Measurements from ENCODE around the gene PAPOLB.
"Not testable (repeated sequence)": the region's sequence is repeated elsewhere in the genome, so short reads cannot be mapped to it uniquely, and the experiment has no call there.

PAPOLB gene

DNA sequence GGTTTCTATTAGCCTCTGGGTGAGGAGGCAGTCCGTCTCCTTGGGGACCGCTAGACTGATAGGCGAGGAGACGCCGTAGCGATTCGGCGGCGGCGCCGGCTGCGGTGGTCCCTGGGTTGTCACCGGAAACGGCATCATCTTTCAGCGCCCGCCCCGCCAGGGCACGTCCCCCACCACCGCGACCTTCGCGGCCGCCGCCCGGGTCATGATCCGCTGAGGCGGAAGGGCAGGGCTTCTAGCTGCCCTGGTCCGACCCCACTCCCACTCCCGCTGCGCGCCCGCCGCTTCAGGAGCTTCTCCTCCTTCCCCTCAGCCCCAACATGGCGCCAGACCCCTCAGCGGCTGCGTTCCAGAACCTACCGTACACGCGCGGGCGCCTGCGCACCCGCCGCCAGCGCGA, at the start of gene PAPOLB:
PAPOLB (minus strand) TSS at position 358 of the 400 bp plus-strand sequence; CDS start at position 138, 220 bp downstream.
- DNase-seq, result peak in 1 of 2 donors; percentile 45

DNA sequence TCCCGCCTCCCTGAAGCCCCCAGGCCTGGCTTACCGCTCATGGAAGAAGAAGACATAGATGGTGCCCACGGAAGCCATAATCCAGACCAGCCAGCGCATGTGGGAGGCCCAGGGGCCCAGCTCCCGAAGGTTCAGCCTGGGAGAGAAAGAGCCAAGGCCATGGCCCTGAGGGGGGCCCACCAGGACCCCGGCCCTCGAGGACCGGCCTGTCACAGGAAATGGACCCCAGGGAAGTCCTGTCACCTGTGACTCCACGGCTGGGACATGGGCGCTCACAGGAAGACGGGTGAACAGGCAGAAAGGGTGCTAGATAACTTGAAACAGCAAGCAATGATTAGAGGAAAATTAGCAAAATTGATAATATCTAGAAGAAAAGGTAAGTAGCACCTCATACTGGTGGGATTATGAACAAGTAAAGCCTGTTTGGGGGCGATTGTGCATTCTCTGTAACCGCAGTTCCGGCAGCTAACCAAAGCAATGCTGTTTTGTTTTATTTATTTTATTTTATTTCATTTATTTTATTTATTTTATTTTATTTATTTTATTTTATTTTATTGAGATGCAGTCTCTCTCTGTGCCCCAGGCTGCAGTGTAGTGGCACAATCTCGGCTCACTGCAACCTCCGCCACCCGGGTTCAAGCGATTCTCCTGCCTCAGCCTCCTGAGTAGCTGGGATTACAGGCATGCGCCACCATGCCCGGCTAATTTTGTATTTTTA, 49.4 kb upstream of the PAPOLB start:
- no peak for DNase-seq

DNA sequence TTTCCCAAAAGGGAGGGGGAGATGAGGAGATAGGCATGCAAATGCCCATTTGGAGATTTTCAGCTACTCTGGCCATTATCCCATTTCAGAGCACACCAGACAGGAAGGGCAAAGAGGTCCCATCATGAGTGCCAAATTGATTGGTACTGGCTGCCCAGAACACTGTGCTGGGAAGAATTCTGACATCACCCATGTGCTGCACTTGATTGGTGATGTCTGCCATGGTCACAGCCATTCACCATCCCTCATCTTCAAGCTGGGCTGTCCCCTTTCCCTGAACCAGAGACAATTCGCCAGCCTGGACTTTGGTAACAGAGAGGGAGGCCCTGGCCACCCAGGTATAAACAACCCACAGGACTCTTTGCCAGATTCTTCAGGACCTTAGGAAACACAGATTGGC, 44.9 kb upstream of the PAPOLB start:
- no peak for DNase-seq

DNA sequence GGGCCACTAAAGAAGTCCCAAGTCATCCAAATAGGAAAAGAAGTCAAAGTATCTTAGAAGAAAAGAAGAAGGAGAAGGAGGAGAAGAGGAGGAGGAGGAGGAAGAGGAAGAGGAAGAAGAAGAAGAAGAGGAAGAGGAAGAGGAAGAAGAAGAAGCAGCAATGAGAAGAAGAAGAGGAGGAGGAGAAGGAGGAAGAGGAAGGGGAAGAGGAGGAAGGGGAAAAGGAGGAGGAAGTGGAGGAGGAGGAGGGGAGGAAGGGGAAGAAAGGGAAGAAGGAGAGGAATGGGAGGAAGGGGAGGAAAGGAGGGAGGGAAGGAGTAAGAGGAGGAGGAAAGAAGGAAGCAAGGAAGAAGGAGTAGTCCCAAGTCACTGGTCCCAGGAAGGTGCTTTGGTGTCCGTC, 43.3 kb upstream of the PAPOLB start:
- no peak for DNase-seq

DNA sequence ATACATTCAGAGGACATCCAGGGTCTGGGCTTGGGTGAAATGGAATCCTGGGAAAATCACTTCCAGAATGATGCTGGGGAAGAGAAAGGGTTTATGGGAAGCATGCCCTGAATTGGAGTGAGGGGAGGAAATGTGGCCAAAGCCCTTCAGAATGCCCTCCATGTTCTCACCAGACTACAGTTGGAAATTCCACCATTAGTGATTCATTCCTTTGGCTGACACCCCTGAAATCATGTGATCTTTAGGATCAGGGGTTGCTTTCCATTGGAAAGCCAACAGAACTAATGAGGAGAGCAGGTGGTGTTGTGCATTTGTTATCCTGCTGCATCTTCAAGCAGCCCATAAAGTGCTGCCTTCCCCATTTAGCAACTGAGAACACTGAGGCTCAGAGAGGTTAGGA, 42.5 kb upstream of the PAPOLB start:
- no peak for DNase-seq

DNA sequence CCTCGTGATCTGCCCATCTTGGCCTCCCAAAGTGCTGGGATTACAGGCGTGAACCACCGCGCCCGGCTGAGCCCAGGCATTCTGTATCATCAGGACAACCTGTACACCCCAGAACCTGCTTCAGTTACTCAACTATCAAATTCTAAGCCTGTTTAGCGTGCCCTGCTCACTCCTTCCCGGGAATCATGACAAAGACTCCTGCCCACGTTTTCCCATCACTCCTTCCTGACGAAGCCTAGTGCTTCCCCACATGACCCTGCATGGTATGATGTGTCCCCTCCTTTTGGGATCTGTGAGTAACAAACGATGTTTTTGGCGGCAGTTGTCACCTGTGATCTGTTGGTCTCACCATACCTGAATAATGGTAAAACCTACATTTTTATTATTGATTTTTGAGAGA, 33.9 kb upstream of the PAPOLB start:
- DNase-seq, result no peak

DNA sequence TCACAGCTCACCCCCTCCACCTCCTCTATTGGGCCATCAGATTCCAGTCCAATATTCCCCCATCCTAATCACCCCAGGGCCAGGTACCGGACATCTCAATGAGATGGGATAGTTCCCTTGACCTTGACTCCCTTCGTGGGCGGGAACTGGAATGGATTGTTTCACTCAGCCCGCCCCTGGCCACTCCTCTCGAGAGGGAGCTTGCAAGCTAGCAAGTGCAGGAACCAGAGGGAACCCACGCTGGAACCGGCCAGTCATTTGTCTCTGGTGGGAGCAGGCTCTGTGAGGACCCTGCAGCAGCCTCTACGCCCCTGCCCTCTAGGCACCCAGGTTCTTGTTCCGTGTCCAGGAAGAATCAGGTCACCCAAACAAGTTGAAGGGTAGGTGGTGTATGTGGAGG, 32.7 kb upstream of the PAPOLB start:
- DNase-seq, result no peak

DNA sequence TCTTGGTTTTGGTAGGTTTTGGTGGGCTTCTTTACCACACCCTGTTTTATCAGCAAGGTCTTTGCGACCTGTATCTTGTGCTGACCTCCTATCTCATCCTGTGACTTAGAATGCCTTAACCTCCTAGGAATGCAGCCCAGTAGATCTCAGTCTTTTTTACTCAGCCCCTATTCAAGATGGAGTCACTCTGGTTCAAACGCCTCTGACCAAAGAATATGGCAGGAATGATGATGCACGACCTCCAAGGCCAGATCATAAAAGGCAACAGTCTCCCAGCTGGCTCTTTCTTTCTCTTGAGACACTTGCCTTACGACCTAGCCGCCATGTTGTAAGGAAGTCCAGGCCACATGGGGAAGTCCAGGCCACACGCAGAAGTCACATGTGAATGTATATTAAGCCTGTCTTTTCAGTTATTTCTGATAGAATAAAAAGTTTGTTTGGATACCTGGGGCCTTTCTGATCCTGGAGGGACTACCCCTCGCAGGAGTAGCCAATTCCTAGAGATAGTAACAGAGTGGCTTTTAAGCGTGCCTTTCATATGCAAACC, 32.2 kb upstream of the PAPOLB start:
- no peak for DNase-seq

DNA sequence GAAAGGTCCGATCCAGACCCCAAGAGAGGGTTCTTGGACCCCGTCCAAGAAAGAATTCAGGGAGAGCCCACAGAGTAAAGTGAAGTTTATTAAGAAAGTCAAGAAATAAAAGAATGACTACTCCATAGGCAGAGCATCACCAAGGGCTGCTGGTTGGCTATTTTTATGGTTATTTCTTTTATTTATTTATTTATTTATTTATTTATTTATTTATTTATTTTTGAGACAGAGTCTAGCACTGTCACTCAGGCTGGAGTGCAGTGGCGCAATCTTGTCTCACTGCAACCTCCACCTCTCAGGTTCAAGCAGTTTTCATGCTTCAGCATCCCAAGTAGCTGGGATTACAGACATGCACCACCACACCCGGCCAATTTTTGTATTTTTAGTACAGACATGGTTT, 31.4 kb upstream of the PAPOLB start:
- DNase-seq, result not testable (repeated sequence)

DNA sequence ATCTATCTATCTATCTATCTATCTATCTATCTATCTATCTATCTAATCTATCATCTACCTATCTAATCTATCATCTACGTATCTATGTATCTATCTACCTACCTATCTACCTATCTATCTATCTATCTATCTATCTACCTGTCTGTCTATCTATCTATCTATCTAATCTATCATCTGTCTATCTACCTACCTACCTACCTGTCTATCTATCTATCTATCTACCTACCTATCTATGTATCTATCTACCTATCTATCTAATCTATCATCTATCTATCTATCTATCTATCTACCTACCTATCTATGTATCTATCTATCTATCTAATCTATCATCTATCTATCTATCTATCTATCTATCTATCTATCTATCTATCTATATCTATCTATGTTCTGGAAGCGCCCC, 29.7 kb upstream of the PAPOLB start:
- not testable (repeated sequence) for DNase-seq

DNA sequence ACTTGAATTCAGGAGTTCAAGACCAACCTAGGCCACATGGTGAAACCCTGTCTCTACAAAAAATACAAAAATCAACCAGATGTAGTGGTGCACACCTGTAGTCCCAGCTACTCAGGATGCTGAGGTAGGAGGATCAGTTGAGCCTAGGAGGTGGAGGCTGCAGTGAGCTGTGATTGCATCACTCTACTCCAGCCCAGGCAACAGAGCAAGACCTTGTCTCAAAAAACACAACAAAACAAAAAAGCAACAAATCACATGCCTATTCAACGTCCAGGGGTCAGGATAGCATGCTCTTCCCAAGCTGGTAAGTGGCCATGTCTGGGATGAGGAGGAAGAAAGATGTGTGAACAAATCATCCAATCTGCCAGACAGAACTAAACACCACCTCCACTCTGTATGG, 27.9 kb upstream of the PAPOLB start:
- no peak for DNase-seq

DNA sequence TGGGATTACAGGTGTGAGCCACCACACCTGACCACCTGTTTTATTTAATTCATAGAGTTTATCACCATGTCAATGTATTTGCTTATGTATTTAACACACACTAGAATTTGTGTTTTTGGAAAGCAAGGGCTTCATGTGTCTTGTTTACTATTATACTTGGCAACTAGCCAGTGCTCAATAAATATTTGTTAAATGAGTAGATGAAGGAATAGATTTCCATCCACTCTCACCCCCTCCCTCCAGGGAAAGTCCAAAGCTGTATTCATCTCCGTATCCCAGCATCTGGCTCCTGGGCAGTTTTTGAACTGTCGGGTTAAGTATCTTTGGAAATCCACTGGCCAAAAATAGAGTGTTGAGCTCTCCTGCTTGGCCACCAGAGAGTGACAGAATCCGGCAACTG, 26.3 kb upstream of the PAPOLB start:
- no peak for DNase-seq

DNA sequence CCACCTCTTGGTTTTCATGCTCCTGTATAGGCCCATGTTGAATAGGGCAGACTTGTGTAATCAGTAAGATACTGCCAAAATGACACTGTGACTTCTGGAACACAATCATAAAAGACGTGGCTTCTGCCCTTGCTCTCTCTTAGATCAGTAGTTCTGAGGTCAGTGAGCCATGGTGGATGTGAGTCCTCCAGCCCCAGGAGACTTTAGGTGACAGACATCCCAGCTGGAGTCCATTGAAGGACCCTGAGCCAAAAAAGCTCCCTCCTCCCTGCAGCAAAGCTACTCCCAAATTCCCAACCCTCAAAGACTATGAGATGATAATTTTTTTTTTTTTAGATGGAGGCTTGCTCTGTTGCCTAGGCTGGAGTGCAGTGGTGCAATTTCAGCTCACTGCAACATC, 24.8 kb upstream of the PAPOLB start:
- DNase-seq, result no peak

DNA sequence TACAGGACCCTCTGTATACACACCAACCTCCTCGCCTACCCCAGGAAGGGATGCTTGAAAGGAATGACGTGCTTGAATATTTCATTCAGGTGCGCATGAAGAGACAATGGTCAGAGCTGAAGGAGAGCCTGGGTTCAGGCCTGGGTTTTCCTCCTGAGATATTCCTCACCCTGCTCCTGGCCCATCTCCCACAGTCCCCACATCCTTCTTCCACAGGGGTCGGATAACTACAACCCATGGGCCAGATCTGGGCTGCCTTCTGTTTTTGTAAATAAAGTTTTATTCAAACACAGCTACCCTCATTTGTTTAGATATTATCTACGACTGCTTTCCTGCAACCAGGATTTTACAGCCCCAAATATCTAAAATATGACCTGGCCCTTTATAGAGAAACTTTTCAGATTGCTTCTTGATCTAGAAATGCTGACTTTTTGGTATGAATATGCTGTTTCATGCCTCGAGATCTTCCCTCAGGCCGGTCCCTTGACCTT, 23.5 kb upstream of the PAPOLB start:
- no peak for DNase-seq

DNA sequence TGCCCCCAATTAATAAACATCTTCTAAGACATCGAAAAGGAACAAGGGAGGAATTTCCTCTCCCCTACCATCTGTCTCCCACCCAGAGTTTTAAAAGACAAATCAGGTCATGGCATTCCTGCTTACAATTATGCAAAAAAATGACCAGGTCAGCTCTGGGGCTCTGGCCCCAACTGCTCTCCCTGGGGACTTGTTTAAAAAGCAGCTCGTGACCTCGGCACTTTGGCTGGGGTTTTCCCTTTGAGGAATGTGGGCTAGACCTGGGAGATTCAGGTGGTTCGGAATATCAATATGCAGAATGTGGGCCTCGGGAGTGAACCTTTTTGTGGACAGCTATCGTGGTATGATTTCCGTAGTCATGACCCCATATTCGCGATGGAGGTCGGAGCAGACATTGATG, 22.3 kb upstream of the PAPOLB start:
- DNase-seq, result no peak

DNA sequence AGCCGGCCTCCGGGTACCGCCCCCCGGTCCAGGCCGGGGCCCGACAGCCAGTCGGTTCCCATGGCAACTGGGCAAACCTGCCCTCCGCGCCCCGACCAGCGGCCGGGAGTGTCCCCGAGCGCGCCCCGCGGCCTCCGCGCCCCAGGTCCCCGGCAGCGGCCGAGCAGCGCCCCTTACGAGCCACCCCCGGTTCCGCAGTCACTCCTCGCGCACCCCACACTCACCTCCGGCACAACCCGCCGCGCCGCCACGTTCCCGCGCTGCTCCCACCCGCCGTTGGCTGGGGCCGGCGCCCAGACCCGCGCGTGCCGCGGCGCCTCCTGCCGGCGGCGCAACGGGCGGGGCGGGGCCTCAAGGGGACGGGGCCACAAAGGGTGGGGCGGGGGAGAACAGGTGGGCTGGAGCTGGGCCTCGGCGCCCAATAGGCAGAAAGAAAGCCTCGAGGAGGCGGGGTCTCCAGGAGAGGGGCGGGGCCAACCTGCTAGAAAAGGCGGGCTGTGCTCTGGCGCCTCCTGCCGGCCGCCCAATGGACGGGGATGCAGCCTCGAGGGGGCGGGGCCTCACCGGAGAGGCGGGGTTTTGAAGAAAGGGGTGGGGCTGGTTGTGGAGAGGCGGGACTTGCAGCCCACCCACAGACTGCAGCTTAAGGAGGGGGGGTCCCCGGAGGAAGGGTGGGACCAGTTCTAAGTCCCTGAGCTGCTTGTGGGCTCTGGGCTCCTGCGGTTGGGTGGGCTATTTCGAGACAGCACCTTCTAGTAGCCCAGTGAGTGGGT, 21.7 kb upstream of the PAPOLB start, which contains the start of gene RADIL:
RADIL (minus strand) TSS at position 345 of the 773 bp plus-strand sequence. CDS start 5,577 bp downstream, outside the sequence.
- DNase-seq, result peak; percentile 86 to 89

DNA sequence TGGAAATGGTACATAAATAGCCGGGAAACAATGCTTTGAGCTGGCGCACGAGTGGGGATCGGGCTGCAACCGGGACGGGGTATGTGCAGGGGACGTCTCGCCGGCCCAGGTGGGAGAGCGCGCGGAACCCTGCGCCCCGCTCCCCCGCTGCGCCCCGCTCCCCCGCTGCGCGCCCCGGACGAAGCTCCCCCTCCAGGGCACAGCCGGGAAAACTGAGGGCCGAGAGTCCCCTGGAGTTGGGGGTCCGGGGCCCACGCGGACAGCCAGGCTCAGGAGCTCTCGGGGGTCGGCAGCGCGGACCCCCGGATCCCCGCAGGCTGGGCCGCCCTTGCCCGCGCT, 21.2 kb upstream of the PAPOLB start:
- DNase-seq, result no peak

DNA sequence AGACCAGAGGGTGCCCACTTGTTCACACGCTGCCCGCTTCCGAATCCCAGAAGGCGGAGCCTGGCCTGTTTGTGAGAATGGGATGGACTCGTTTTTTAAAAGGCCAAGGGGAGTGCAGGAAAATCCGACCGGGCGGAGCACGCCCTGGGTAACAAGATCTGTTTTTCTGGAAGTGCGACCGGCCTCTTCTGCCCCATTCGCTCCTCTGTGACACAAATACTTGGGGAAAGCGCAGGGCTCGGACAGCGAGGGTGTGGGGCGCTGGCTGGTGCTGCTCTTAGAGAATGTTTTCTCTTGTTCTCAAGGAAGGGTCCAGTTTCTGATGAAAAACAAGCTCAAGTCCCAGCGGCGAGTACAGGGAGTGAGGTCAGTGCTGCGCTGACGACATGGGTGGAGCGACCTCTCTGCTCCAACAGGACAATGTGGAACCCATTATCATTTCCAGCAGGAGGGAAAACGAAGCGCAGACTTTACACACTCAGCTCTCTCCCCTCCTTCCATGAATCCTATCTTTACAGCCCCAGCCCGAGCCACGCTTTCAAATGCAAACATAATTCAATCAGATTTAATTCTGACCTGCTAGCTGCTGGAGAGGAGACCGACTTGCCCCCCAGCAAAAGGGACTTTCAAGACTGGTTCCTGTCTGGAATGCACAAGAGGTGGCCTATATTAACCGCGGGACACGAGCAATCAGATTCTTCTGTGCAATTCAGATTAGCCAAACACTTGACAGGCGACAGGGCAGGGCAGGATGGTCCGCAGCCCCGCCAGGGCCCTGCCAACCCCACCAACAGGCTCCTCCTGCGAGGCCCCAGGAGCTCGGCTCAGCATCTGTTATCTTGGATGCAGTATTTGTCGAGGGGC, 20.6 kb upstream of the PAPOLB start:
- no peak for DNase-seq

DNA sequence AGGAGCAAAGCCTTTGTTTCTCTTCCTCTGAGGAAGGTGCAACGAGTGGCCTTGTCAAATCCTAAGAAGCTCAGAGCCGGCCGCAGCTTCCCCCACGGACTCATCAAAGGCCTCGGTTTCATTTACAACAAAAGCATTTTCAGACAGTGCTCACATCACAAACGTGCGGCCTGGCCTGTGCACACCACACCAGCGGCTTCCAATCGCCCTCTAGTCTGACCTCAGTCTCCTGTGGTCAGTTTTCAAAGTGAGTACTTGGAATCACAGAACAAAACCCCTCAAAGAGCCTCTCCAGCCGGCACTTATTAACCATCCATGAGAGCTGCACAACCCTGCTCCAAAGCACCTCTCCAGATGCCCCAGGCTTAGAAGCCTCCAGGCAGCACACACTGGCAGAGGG, 18.4 kb upstream of the PAPOLB start:
- DNase-seq, result no peak

DNA sequence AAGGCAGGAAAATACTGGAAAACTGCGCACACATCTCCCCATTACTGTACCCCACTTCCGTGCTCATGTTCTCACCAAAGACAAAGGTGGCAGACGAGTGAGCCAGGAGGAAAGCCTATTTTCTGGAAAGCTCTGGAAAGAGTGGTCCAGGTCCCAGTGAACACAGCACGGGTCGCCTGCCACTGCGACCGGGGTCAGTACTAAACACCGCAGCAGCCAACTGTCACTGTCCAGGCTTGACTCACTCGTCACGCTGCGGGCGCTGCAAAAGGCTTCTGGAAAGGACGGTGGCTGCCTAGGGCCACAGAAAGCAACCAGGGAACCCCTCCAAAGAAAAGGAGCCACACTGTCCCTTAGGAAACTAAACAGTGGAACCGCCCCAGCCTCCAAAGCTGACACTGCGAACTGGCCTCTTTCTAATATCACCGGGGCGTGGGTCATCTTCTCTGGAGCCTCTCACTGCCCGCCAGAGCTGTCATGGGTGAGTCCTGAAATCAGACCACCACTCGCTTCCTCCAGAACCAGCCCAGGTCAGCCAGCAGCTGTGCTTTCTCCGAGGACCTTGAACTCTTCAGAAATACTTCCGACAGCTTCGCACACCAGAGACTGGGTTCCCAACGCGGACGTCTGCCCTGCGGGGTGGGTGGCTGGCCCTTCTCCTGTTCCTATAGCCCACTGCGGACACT, 17.7 kb upstream of the PAPOLB start:
- DNase-seq, result no peak

DNA sequence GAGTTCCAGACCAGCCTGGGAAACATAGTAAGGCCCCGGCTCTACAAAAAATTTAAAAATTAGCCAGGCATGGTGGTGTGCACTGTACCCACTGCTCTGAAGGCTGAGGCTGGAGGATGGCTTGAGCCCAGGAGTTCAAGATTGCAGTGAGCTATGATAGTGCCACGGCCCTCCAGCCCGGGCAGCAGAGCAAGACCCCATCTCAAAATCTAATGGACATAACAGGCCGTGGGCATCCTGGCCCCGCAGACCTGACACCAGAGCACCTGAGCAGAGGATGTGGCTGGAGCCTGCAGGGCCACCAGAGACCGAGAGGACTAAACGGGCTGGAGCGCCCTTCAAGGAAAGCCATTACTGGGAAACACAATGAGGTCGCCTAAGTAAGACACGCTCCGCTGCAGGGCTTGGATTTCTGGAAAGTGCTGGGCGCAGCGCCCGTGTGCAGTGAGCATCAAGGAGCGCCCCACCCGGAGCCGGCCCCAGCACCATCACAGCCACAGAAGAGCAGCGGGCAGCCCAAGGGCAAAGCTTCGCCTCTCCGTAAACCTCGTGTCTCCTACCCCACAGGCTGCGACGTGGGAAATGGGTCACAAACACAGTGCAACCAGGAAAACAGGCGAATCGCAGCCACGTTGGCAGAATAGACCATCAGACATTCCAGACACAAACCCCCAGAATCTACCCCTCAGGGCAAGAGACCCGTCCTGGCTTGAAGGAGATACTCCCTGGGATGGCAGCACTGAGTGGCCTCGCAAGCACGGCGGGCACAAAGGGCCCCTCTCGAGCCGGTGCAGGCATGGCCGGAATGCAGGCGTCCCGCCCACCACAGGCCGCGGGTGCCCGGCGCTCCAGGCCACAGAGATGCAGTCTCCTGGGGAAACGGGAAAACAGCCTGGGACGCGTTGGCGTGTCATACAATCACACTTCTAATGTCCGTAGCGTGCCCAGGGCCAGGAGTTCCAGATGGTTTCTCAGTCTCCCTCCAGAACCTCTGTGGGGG, 16.8 kb upstream of the PAPOLB start:
- no peak for DNase-seq

Data from CD4-positive, alpha-beta T cell treated with Interleukin-4 for 1 hour (primary cell).